ENCODE results near the gene HELZ. TPM values are rescaled to one million over a fixed set of nuclear protein-coding genes. Genes with fewer than 3 reads are reported as not detected.
"Not testable (repeated sequence)": the region's sequence is repeated elsewhere in the genome, so short reads cannot be mapped to it uniquely, and the experiment has no call there.

HELZ gene
- total and polyA plus RNA-seq, 8 donors = 27.2 to 64.6 (median 37.3) TPM

DNA sequence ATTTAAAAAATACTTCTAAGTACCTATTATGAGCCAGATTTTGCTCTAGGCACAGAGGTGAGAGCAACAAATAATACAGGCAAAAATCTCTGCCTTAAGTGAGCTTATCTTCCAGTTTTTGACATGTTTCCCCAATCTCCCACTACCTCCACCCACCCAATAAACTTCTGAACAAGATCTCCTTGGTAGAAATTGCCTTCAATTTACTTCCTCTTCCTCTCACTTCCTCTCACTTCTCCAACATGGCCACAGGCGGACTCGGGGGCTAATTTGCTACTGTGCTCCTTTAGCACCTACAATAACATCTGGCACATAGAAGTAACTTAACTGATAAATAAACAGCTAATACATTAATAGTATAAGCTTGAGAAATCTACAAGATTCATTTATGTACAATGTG, 118.0 kb downstream of the HELZ start:
- H3K27me3 ChIP-seq = no peaks in the 10 kb centered on the region
- TF ChIP-seq, protein P1, sequence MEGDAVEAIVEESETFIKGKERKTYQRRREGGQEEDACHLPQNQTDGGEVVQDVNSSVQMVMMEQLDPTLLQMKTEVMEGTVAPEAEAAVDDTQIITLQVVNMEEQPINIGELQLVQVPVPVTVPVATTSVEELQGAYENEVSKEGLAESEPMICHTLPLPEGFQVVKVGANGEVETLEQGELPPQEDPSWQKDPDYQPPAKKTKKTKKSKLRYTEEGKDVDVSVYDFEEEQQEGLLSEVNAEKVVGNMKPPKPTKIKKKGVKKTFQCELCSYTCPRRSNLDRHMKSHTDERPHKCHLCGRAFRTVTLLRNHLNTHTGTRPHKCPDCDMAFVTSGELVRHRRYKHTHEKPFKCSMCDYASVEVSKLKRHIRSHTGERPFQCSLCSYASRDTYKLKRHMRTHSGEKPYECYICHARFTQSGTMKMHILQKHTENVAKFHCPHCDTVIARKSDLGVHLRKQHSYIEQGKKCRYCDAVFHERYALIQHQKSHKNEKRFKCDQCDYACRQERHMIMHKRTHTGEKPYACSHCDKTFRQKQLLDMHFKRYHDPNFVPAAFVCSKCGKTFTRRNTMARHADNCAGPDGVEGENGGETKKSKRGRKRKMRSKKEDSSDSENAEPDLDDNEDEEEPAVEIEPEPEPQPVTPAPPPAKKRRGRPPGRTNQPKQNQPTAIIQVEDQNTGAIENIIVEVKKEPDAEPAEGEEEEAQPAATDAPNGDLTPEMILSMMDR (IDR thresholded peaks at IDR 0.05) = no peak
- intact Hi-C loops (cut with DNase I) = no loop called here
- ATAC-seq = no peak
- no peak overlapping the region for H3K4me3 ChIP-seq
- H3K36me3 ChIP-seq = peaks cover 0 to 42% of the 10 kb centered on the region in 2 donors
- no peak overlapping the region for H3K27ac ChIP-seq
- H3K4me1 ChIP-seq = no peaks in the 10 kb centered on the region
- no peaks in the 10 kb centered on the region for H3K9me3 ChIP-seq
- no peak for DNase-seq

DNA sequence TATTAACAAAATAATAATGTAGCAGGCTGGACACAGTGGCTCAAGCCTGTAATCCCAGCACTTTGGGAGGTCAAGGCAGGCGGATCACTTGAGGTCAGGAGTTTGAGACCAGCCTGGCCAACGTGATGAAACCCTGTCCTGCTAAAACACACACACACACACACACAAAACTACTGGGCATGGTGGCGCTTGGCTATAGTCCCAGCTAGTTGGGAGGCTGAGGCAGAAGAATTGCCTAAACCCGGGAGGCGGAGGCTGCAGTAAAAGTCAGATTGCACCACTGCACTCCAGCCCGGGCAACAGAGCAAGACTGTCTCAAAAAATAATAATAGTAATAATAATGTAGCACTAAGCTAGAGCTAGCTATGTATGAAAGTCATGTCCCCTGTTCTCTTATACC, 118.5 kb downstream of the HELZ start:
- H3K9me3 ChIP-seq; intact Hi-C loops (cut with DNase I): not testable (repeated sequence)
- H3K36me3 ChIP-seq = peaks cover 0 to 45% of the 10 kb centered on the region in 2 donors

DNA sequence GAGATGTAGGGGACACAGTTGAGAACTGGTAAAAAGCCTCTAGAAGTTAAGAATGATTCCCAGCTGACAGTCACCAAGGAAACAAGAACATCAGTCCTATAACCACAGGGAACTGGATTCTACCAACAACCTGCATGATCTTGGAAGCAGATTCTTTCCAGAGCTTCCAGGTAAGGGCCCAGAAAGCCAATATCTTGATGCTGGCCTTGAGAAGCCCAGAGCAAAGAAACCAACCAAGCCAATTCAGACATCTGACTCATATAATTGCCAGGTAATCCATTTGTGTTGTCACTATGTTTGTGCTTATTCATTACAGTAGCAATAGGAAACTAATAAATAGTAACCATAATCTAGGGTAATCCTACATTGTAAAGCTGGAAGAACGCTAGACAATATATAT, 119.1 kb downstream of the HELZ start:
- Histone ChIP-seq H3K36me3 (peaks cover 0 to 50% of the 10 kb centered on the region in 2 donors), H3K27me3 (no peaks in the 10 kb centered on the region), H3K9me3 (no peaks in the 10 kb centered on the region), H3K4me1 (no peaks in the 10 kb centered on the region), H3K27ac (no peak overlapping the region), H3K4me3 (no peak overlapping the region)
- intact Hi-C loops (cut with DNase I) = no loop called here
- no peak for DNase-seq
- ATAC-seq = no peak
- TF ChIP-seq, protein P1 (IDR thresholded peaks at IDR 0.05) = no peak

More for the DNA sequence above, 118.5 kb downstream of the HELZ start:
- not testable (repeated sequence) for H3K4me3 ChIP-seq, H3K4me1 ChIP-seq, H3K27me3 ChIP-seq, H3K27ac ChIP-seq, DNase-seq, ATAC-seq

DNA sequence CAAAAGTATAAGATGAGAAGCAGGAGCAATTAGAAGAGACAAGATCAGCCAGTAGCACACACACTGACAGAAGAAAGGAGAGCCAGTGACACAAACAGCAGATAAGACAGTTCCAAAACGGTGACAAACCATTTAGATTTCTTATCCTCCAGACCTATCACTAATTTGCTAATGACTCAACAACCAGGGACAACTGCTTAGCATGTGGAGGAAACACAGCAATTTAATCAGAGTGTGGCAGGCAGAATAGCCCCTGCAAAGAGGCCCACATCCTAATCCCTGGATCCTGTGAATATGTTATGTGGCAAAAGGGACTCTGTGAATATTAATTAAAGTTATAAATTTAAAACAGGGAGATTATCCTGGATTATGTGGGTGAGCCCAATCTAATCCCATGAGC, 119.6 kb downstream of the HELZ start:
- H3K27ac ChIP-seq = no peak overlapping the region
- H3K36me3 ChIP-seq = peaks cover 0 to 55% of the 10 kb centered on the region in 2 donors
- no peak overlapping the region for H3K4me3 ChIP-seq
- intact Hi-C loops (cut with DNase I) = no loop called here
- no peaks in the 10 kb centered on the region for H3K4me1 ChIP-seq
- ATAC-seq = no peak
- DNase-seq = no peak
- no peaks in the 10 kb centered on the region for H3K27me3 ChIP-seq
- TF ChIP-seq, protein P1 (IDR thresholded peaks at IDR 0.05) = no peak
- no peaks in the 10 kb centered on the region for H3K9me3 ChIP-seq

DNA sequence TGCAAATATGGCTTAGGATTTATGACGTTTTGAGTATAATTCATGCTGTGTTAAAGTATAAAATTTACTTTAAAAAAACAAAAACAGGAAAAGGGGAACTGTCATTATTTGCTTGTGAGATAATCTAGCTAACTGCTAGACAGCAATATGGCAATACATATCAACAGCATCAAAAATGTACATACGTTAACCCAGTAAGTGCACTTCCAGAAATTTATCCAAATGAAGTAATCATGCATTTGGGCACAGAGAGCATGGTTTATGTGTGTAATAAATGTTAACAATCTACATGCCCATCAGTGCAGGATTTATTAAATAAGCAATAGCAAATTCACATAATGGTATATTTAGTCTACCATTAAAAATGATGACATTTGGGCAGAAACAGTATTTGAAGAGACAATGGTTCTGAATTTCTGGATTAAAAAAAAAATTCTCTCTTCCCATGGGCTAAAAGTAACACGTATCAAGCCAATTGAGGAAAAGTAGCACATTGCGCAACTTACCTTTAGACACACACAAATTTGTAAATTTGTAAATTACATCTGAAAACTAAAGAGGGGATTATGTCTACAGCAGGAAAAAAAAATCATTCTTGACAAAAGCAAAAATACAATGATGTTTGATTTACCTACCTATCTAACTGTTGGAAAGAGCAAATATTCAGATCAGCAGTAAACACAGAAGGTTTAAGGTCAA, 120.4 kb downstream of the HELZ start:
- Histone ChIP-seq H3K4me3 (no peak overlapping the region), H3K27me3 (no peaks in the 10 kb centered on the region), H3K4me1 (no peaks in the 10 kb centered on the region), H3K27ac (no peak overlapping the region), H3K9me3 (no peaks in the 10 kb centered on the region), H3K36me3 (peaks cover 0 to 63% of the 10 kb centered on the region in 2 donors)
- TF ChIP-seq, protein P1 (IDR thresholded peaks at IDR 0.05) = no peak
- no peak for ATAC-seq
- intact Hi-C loops (cut with DNase I) = no loop called here
- no peak for DNase-seq

DNA sequence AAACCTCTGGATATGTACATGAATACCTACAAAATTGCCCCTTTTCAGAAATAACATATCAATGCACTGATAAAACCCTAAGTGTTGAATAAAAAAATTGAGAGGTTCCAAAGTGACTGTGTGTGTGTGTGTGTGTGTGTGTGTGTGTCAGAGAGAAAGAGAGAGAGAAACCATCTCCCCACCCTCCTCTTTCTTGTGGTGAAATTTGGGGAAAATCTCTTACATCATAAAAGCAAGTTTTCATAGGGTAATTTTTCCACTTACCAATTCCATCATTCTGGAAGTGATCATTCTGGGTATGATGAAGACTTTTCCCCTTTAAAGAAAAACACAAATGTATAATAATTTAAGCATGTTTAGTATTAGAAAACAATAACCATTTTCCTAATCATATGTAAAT, 121.3 kb downstream of the HELZ start:
- H3K4me3 ChIP-seq = no peak overlapping the region
- H3K27me3 ChIP-seq = no peaks in the 10 kb centered on the region
- ATAC-seq = no peak
- peaks cover 0 to 71% of the 10 kb centered on the region in 2 donors for H3K36me3 ChIP-seq
- TF ChIP-seq, protein P1 (IDR thresholded peaks at IDR 0.05) = no peak
- H3K4me1 ChIP-seq = no peaks in the 10 kb centered on the region
- intact Hi-C loops (cut with DNase I) = no loop called here
- no peak overlapping the region for H3K27ac ChIP-seq
- H3K9me3 ChIP-seq = no peaks in the 10 kb centered on the region
- DNase-seq = no peak

Measured in left lung (tissue), 10 donors.